HG02973 (cell line): Measurements from ENCODE around the gene PPP1R14B.
"Not testable (repeated sequence)": the region's sequence is repeated elsewhere in the genome, so short reads cannot be mapped to it uniquely, and the experiment has no call there.

Experiments
- ATAC-seq: cut with Tn5 transposase; IDR thresholded peaks from one replicate; pipeline ENCODE4 v1.9.1; 2021; ENCODE audit warnings: moderate library complexity; ENCODE audit not compliant: unreplicated experiment

The PPP1R14B gene

DNA sequence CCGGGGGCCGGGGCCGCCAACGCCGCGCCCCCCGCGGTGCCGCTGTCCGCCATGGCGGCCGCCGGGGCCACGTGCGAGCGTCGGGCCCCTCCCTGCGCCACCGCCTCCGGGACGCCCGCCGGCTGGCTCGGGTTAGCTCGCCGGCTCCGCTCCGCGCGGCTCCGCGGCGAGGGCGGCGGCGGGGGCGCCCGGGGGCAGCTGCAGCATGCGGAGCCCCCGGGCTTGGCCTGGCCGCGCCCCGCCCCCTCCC lies 197 bp downstream of the PPP1R14B start:
- ATAC-seq: not testable (repeated sequence)

GRCh38 chr11:64245797-64246620 lies 734 bp downstream of the PPP1R14B start:
- no peak for ATAC-seq

DNA sequence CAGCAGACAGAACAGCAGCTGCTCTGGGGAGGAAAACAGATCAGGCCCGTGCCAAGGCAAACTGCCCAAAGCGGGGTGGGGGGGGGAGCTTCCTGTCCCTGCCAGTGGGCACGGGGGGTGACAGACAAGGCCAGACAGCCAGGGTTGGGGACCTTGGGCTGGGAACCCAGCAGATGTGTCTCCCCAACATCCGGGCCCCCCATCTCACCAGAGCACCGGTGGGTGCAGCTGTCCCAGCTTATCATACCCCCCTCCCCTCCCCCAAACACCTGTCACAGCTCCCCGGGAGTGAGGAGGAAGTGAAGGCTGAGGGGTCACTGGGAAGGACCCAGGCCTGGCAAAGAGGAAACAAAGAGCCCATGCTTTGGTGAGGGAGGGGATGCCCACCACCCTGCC lies 1.3 kb downstream of the PPP1R14B start:
- no peak for ATAC-seq

DNA sequence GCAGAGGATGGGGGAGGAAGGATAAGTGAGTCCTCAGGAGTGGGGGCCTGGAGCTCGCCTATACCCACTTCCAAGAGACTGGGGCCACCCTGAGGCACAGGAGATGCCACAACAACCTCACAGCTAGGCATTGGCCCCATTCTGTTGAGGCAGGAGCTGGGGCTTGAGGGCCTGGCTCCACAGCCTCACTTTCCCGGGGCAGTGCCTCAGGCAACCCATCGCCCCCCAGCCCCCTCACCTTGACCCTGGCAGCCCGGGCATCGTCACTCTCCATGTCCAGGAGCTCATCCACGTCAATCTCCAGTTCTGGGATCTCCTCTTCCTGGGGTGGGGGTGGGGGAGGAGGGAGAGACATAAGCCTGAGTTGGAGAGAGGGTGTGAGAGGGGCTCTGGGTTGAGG lies 1.8 kb downstream of the PPP1R14B start:
- no peak for ATAC-seq

- no peak for ATAC-seq
Observed at GRCh38 chr11:64244107-64244506, 2.6 kb downstream of the PPP1R14B start.

DNA sequence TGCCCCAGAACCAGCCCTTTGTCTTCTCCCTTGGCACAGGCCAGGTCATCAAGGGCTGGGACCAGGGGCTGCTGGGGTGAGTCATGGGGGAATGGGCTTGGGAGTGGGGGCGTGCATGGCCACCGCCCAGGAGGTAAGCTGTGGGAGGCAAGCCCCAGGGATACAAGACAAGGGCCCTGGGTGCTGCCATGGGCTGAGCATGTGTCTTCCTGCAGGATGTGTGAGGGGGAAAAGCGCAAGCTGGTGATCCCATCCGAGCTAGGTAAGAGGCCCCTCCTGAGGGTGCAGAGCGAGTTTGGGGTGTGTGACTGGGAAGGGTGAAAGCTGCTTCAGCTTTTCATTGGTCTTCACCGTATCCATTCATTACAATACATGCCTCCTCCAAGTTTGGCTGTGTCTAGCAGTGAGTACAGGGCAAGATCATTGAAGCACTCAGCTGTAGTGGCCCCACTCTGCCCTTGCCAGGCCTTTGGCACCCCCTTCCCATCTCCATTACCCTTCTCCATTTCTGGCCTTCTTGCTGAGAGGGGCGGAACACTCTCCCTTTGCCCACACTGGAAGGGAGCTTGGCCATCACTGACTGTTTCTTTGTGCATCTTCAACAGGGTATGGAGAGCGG lies 3.4 kb downstream of the PPP1R14B start:
- ATAC-seq: no peak

DNA sequence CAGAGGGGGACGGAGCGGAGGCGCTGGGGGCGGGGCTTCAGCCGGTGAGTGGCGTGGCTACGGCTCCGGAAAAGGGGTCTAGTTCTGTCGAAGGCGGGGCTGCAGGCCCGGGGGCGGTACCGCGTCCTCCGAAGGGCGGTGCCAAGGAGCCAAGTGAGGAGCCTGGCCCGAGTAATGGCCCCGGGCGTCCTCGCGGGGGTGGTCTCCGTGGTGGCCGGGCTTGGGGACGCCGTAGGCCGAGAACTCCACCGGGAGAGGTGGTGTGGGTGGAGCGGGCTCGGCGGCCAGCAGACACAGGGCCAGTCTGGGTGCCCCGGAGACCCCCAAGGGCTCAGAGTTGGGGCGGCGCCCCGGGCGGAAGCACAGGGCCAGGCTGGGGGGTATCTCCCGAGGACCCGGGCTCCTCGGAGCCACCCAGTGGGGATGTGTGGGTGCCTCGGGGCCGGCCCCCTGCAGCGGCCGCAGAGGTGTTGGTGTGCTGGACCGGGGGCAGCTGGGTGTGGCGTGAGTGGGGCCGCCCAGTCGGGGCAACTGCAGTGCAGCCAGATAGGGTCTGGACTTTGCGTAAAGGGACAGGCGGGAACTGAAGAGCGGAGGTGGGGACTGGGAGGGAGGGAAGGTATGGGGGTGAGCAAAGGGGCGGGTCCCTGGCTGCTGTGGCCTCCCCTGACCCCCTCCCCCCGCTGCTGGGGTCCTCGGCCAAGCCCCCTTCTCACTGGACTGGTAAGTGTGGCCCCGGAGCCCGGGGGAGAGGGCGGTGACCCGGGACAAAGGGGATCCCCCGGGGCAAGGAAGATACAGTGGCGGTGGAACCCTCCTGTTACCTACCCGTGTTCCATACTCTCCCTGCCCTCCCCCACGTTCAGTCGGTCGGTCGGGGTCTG lies 5.0 kb downstream of the PPP1R14B start:
- ATAC-seq: peak; percentile 9

DNA sequence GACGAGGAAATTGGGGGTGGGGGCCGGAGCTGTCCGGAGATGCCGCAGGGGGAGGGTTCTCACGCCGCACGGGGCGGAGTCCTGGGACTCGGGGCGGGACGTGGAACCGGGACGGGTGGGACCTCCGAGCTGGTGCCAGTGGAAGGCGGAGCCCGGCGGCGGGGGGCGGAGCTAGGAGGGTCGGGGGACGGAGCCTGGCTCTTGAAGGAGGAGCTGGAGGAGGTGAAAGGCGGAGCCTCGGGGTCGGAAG lies 5.6 kb downstream of the PPP1R14B start:
- peak; percentile 51 for ATAC-seq

DNA sequence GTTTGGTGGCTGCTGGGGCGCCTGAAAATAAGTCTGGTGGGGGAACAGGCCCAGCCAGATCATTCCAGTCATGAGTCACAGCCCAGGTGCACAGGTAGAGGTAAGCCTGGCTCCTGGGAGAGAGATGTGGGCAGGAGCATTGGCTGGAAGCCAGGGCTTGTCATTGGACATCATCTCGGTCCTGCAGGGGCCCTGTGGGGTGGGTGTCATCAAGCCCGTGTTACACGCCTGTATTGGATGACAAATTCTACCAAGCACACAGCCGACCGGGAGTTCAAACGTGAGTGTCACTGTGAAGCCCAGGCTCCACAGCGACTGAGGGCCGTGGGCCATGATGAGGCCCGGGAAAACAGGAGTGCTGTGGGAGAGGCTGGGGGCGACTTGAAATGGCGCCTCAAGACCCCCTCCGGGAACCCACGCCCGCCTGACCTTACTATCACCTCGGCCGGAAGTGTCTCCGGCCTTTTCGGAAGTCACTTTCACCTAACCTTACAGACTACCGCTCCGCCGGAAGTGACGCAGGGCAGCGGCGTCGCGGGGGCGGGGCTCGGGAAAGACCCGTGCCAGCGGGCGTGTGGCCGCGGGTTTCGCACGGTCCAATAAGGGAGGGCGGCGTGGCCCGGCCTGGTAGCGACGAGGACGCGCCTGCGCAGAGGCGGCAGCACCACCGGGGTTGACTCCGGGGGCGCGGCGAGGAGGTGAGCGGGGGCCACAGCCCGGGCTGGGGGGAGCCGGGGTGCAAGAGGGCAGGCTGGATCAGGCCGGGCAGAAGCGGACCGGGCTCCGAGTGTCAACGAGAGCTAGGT lies 6.1 kb downstream of the PPP1R14B start, which contains the start of gene FKBP2:
Gene FKBP2 (plus strand): TSS at position 661 of the 806 bp plus-strand sequence. CDS start 1,293 bp downstream, outside the sequence.
- ATAC-seq: peak; percentile 31

DNA sequence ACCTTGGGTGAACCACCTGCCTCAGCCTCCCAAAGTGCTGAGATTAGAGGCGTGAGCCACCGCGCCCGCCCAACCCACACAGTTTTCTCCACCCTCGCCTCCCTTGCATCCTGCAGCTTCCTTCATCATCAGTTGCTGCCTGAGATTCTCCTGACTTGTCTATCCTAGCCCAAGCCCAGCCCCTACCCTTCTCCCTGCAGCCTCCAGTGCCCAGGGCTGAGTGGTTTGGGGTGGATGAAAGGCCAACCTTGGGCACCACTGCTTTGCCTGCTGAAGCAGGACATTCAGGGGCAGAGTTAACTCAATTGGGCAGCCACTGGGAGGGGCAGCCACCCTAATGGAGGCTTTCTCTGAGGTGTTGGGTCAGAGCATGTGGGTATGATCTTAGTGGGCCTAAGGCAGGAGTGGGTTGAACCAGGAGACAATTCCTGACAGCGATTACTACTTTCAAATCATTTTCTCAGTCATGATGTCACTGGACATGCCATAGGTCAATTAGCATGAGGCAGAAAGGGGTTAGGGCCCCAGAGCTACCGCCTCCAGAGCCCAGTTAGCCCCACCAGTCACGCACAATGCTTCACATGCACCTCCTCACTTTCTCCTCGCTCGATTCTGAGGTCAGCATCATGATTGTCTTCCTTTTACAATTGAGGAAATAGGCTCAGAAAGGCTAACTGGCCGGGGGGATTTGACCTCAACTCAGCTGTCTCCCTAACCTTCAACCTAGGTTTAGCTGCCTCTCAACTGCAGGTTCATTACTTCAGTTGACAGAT lies 6.9 kb downstream of the PPP1R14B start:
- ATAC-seq: peak; percentile 9

DNA sequence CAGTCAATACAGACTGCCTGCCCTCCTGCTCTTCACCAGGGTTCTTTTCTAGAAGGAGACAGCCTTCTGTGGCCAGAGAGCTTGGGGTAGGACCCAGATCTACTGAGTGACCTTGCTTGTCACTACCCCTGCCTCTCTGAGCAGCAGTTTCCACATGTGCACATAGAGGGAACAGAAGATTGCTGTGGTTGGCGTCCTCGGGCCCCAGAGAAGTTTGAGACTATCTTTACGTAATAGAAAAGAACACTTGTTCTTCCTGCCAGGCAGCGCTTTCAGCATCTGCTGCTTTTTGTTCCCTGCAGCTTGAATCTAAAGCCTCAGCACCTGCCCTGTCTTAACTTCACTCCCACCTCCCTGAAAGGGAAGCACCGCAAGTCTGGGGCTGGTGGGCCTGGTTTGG lies 7.7 kb downstream of the PPP1R14B start:
- ATAC-seq: no peak

DNA sequence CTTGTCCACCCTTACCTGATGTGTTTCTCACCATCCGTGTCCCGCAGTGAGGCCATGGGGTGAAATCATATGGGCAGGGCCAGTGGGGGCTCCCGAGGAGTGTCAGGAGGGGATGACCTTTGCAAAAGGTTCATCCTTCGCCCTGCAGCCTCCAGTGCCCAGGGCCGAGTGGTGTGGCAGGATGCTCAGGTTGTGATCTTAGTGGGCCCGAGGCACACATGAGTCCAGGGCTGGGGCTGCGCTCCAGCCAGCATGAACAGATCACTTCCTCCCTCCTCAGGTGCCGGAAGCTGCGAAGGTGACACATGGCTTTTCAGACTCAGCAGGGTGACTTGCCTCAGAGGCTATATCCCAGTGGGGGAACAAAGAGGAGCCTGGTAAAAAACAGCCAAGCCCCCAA lies 8.7 kb downstream of the PPP1R14B start:
- ATAC-seq: no peak

GRCh38 chr11:64237484-64237951 lies 9.2 kb downstream of the PPP1R14B start:
- no peak for ATAC-seq

GRCh38 chr11:64235437-64236161 lies 11.1 kb downstream of the PPP1R14B start:
- ATAC-seq: no peak

- ATAC-seq: no peak
Observed at GRCh38 chr11:64234647-64235379, 11.9 kb downstream of the PPP1R14B start.

- no peak for ATAC-seq
Observed at GRCh38 chr11:64233913-64234586, 12.7 kb downstream of the PPP1R14B start, which contains the start of gene VEGFB. Gene VEGFB (plus strand): TSS chr11:64234584. CDS start chr11:64234834, 250 bp downstream.

DNA sequence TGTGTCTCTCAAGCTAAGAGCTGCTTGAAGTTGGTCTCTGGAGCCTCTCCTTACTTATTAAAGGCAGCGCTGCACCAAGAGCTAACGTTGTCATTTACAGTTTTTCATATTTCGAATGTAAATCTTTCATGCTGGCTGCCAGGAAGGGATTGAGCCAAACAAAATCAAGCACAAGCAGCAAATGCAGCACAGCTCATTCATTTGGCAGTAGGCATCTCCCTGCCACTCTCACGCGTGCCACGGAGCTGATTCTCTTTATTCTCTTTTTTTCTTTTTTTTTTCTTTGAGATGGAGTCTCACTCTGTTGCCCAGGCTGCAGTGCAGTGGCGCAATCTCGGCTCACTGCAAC lies 13.8 kb downstream of the PPP1R14B start:
- no peak for ATAC-seq

DNA sequence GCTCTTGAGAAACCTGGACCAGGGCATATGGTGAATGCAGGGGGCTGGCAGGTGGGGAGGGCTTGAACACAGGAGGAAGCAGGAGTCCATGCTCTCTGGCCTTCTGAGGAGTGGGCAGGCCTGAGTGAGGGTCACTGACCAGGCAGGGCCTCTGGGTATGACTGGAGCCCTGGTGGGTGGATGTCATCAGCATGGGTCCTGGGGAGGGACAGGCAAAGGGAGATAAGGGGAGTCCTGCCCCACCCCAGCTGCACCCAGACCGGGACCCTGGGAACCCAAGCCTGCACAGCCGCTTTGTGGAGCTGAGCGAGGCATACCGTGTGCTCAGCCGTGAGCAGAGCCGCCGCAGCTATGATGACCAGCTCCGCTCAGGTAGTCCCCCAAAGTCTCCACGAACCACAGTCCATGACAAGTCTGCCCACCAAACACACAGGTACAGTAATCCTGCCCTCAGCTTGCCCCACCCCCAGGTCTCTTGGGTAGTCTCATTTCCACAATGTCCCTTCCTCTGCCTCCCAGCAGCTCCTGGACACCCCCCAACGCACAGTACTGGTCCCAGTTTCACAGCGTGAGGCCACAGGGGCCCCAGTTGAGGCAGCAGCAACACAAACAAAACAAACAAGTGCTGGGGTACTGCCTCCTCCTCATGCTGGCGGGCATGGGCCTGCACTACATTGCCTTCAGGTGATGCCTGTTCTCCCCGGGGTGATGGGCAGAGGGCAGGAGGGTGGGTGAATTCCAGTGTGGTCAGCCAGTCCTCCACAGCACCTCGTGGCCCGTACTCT lies 14.4 kb downstream of the PPP1R14B start:
- ATAC-seq: no peak
